ENCODE measurements around the gene ACSF3. TPM values are rescaled to one million over a fixed set of nuclear protein-coding genes. Genes with fewer than 3 reads are reported as not detected.
"Not testable (repeated sequence)": the region's sequence is repeated elsewhere in the genome, so short reads cannot be mapped to it uniquely, and the experiment has no call there.

Gene ACSF3
- polyA plus RNA-seq, 10 donors: 12.9 to 23.8 (median 14.8) TPM

DNA sequence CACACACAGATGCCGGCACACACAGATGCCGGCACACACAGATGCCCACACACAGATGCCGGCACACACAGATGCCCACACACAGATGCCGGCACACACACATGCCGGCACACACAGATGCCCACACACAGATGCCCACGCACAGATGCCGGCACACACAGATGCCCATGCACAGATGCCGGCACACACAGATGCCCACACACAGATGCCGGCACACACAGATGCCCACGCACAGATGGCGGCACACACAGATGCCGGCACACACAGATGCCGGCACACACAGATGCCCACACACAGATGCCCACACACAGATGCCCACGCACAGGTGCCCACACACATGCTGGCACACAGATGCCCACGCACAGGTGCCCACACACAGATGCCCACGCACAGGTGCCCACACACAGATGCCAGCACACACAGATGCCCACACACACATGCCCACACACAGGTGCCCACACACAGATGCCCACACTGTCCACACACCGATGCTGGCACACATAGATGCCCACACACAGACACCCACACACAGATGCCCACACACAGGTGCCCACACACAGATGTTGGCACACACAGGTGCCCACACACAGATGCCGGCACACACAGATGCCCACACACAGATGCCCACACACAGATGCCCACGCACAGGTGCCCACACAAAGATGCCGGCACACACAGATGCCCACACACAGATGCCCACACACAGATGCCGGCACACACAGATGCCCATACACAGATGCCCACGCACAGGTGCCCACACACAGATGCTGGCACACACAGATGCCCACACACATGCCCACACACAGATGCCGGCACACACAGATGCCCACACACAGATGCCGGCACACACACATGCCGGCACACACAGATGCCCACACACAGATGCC, 95.1 kb downstream of the ACSF3 start:
- DNase-seq: not testable (repeated sequence)

DNA sequence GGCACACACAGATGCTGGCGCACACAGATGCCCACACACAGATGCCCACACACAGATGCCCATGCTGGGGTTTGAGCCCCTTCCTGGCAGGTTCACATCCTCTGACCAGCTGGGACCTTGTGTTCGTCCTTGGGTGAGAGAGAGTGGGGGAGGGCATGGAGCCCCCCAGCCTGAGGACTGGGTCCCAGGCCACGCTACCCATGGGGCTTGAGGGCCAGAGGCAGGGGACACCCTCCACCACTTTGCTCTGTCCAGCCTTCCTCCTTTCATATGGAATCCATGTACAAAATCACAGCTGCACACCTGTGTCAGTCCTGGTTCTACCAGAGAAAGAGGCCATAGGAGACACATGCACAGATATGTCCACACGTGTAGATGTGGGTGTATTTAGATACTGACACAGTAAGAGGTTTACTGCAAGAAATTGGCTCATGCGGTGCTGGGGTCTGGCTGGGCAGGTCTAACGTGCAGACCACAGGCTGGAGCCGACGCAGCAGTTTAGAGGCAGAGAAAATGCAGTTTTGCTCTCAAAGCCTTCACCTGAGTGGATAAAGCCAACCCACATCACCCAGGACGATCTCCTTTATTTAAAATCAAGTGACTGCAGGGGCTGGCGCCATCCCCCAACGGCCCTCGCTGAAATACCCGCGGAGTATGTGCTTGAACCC, 95.8 kb downstream of the ACSF3 start:
- no peak for DNase-seq

DNA sequence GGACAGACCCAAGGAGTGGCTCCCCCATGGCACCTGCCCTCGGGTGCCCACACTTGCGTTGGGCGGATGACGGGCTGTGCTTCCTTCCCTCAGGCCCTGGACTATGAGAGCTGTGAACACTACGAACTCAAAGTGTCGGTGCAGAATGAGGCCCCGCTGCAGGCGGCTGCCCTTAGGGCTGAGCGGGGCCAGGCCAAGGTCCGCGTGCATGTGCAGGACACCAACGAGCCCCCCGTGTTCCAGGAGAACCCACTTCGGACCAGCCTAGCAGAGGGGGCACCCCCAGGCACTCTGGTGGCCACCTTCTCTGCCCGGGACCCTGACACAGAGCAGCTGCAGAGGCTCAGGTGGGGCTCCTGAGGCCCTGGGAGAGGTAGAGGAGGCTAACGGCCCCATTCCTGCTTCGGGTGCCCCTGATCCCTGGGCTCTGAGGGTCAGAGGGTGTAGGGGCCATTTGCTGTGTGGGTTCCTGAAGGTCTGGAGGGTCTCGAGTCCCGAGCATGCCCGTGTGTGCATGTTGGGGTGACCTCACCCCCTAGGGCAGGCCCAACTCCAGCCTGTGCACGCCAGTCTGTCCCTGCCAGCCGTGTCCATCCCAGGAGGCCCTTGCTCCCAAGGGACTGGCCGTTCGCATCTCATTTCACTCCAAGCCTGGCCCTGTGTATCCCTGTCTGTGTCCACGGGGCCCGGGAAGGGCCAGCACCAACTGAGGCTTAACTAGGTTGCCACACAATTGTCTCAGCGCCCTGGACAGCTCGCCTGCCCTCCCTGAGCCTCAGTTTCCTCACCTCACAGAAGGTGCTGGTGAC, 96.7 kb downstream of the ACSF3 start:
- no peak for DNase-seq

DNA sequence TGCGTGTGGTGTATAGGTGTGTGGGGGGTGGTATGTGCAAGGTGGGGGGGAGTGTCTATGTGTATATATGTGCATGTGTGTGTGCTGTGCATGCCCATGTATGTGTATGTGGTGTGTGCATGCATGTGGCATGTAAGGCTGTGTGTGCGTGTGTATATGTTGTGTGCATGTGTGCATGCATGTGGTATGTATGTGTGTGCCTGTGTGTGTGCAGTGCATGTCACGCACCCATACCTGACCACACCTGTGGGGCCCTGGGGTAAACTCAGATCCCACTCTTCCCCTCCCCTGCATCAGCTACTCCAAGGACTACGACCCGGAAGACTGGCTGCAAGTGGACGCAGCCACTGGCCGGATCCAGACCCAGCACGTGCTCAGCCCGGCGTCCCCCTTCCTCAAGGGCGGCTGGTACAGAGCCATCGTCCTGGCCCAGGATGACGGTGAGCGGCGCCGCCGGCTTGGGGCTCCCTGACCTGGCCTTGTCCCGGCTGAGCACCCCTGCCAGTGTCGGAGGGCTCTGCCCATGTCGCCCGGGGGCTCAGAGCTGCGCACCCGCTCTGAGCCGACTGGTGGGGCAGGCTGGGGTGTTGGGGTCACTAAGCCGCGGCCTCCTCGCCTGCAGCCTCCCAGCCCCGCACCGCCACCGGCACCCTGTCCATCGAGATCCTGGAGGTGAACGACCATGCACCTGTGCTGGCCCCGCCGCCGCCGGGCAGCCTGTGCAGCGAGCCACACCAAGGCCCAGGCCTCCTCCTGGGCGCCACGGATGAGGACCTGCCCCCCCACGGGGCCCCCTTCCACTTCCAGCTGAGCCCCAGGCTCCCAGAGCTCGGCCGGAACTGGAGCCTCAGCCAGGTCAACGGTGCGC, 97.6 kb downstream of the ACSF3 start:
- DNase-seq: no peak

DNA sequence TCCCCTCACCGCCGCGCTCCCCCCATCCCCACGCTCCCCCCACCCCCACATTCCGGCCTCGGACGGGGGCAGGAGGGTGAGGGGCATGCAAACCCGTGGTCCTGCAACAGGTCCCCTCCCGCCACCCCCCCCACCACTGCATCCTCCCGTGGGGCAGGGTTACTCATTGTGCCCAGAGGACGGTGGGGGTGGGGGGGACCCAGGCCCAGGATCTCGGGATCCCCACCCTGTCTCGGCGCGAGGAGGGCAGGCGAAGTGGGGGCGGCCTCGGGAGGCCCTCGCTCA, 98.2 kb downstream of the ACSF3 start:
- no peak for DNase-seq

DNA sequence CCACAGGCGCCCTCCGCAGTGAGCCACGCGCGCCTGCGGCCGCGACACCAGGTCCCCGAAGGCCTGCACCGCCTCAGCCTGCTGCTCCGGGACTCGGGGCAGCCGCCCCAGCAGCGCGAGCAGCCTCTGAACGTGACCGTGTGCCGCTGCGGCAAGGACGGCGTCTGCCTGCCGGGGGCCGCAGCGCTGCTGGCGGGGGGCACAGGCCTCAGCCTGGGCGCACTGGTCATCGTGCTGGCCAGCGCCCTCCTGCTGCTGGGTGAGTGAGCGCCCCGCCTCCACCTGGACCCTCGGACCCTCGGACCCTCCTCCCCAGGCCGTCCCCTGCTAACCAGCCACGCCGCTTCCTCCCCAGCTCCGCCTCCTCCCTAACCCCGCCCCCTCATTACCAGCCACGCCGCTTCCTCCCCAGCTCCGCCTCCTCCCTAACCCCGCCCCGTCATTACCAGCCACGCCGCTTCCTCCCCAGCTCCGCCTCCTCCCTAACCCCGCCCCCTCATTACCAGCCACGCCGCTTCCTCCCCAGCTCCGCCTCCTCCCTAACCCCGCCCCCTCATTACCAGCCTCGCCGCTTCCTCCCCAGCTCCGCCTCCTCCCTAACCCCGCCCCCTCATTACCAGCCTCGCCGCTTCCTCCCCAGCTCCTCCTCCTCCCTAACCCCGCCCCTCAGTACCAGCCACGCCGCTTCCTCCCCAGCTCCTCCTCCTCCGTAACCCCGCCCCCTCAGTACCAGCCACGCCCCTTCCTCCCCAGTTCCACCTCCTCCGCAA, 98.7 kb downstream of the ACSF3 start:
- peak; percentile 61 to 77 (median 70) for DNase-seq

DNA sequence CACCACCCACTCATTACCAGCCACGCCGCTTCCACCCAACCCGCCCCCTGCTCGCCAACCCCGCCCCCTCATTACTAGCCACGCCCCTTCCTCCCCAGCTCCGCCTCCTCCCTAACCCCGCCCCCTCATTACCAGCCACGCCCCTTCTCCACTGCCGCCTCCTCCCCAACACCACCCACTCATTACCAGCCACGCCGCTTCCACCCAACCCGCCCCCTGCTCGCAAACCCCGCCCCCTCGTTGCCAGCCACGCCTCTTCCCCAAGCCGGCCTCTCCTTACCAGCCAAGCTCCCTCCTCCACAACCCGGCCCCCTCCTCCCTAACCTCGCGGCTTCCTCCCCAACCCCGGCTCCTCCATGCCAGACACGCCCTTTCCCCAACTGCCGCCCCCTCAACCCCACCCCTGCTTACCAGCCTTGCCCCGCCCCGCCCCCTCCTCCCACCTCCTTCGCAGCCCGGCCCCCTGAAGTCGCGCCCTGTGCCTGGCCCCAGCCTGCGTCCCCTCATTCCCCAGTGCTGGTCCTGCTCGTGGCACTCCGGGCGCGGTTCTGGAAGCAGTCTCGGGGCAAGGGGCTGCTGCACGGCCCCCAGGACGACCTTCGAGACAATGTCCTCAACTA, 99.4 kb downstream of the ACSF3 start:
- peak in 1 of 3 donors; percentile 56 for DNase-seq

DNA sequence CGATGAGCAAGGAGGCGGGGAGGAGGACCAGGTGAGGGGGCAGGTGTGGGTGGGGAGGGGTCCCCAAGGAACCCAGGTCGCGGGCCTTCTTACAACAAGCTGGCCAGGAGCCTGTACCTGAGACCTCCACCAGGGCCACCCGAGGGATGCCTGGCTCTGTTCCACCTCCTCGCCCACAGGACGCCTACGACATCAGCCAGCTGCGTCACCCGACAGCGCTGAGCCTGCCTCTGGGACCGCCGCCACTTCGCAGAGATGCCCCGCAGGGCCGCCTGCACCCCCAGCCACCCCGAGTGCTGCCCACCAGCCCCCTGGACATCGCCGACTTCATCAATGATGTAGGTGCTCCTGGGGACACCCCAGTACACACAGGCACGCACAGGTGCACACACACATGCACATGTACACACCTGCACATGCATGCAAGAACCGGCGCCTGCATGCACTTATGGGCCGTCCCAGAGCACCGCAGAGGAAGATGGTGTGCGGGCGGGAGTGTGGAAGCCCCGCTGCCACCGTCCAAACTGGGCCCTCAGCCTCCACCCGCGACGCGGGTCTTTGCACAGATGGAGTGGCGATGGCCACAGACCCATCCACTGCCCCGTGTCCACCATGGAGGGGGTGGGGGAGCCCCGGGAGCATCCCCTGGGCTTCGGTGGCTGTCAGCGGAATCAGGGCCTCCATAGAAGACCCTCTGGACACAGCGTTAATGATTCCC, 100.1 kb downstream of the ACSF3 start:
- DNase-seq: no peak

DNA sequence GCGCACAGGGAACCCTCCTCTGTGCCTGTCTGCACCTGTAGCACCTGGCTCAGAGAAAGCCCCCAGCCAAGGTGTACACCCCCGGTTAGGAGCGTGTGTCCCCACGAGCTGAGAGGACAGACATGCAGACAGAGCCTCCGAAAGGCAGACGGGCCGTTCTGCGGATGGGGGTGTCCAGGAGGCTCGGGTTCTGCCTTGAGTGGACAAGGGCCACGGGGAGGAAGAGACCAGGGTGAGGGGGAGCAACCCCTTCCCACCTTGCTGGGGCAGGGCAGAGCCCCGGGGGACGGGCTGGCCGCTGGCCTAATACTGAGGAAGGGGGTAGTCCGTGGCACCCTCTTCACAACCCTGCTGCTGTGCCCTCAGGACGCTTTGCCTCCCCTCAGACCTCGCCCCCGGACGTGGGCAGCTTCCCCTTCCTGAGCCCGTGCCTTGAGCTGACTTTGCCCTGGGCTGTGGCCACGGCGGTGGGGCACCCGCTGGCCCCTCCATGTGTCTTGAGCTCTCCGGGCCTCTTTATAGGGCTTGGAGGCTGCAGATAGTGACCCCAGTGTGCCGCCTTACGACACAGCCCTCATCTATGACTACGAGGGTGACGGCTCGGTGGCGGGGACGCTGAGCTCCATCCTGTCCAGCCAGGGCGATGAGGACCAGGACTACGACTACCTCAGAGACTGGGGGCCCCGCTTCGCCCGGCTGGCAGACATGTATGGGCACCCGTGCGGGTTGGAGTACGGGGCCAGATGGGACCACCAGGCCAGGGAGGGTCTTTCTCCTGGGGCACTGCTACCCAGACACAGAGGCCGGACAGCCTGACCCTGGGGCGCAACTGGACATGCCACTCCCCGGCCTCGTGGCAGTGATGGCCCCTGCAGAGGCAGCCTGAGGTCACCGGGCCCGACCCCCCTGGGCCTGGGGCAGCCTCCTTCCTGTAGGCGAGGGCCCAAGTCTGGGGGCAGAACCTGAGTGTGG, 101.0 kb downstream of the ACSF3 start:
- no peak for DNase-seq

DNA sequence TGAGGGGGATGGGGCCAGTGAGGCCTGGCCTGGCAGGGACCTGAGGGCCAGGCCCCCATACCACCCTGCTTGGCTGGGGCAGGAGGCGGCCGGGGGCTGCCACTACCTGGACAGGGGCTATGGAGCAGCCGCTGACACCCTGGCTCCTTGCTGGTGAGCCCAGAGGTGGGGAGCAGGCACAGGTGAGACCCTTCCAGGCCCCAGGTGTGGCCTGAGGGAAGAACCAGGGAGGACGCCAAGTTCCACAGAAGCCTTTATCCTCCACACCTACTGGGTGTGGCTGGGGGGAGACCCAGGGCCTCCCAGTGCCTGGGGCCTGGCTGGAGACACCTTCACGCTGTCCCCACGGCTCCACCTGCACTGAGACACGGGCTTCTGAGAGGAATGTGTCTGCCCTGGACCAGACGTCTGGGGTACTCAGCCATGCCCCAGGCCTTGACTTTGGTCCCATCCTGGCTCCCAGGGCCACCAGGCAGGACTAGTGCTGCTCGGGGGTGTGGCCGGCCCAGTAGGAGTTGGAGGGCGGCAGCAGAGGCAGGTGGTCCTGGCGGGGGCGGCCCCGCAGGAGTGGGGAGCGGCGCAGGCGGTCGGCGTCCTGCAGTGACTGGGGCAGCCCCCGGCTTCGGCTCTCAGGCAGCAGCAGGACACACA, 102.0 kb downstream of the ACSF3 start:
- DNase-seq: no peak

DNA sequence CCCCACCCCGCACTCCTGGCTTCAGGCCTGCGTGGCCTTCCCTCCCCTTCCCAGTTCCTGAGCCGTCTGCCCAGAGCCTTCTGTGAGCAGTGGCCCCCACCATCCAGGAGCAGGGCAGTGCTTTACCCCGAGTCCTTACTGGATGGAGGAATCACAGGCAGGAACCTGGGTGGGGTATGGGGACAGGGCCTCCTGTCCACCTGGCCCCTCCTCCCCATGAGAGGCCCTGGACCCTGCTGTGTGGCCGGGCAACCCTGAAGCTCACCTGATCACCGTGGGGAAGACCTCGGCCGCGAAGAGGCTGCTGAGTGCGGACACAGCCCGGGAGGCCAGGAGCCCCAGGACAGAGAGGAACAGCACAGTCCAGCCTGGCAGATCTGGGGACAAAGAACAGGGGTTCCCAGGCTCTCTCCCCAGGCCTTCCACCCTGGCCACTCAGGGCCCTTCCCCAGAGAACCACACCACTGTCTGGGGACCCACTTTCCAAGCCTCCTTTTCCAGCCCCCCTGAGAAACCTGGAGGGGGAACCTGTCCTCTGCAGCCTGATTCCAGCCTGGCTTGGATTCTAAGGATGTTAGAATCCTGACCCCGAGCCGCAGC, 103.5 kb downstream of the ACSF3 start:
- DNase-seq: no peak

DNA sequence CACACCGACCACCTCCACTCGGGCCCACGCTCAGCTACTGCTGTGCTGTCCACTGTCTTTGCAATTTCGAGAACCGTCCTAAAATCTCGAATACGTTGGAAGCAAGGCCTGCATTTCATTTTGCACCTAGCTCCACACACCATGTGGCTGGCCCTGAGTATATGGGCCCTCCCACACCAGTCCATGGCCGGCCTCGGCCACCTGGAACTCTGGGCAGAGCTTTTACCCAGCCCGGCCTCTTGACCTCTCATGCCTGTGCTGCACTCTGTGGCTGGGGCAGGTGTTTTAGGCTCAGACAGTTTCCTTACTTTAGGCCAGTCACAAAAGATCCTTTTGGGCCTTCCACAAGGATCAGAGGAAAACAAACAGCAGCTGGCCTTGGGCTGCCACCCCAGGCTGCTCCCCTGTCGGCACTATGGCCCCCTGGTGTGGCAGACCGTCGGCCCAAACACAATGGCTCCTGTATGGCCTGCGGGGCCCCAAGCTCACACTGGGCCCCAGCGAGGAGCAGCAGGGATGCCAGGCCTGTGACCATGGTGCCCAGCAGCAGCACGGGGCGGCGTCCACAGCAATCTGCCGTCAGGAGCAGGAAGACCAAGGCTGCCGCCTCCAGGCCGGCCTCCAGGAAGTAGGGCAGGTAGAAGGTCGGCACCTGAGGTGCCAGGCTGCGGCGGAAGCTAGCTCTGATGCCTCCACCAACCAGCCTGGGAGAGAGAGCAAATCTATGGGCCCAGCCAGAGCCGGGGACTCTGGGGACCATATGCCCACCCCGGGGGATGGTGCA, 104.2 kb downstream of the ACSF3 start:
- DNase-seq: no peak

DNA sequence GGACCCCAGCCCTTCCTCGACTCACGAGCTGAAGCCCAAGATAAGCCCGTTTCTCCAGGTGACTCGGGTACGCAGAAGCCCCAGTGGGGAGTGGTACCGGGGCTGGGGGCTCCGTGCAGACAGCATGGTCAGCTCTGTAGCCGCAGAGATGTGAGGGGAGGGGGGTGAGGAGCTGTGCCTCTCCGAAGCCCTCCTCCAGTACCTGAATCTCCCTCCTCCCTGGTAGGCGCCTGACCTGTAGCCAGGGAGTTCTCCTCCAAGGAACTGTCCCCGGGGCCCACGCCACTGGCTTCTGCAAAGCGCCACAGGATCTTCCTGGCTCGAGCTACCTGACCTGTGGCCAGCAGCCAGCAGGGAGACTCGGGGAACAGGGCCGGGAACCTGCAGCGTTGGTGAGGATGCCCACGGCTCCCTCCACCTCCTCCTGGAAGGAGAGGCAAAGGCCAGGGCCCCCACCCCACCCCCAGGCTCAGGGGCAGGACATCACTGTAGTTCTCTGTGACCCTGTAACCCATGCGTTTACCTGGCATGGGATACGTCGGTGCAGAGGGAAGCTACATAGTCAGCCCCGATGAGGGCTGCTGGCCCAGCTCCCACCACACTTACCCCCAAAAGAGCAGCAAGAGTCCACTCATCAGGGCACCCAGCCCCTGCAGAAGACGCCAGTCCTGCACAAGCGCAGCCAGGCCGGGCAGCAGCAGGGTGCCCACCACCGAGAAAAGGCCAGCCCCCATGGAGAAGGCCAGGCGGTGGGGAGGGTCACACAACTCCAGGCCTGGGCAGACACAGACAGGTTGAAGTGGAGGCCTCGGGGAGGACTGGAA, 105.0 kb downstream of the ACSF3 start:
- no peak for DNase-seq

DNA sequence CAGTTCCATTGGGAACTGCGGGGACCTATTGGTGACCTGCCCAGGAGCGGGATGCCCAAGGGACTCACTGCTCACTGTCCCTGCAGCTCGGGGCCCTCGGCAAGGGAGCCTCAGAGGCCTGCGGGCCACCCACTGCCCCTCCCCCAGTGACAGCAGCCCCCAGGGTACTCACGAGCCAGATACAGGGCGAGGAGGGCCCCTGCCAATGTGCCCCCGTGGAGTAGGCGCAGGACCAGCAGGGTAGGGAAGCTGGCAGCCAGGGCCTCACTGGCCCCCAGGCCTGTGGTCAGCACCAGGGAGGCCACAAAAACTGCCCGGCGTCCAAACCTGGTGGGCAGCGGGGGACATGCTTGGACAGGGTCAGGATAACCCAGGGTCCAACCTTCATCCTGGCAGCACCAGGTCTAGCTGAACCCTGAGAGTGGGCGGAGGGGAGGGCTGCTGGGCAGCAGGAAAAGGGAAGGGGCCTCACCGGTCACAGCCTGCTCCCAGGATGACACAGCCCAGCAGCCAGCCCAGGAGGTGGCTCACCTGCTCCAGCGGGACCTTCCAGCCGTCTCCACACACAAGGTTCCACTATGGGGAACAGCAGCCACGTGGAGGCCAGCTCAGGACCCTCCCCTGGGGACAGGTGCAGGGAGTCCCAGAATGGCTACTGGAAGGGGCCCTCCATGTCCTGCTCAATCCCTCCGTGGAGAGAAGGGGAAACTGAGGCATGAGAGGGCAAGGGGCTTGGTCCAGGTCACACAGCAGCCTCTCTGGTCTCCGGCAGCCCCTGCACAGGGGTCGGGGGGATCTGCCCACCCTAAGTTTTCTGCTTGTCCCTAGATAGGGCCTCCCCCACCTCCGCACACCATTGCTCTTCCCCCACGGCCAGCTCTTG, 105.8 kb downstream of the ACSF3 start:
- DNase-seq: no peak

Measured in muscle of back (tissue), 11 donors.